IPS-NIHi11 (cell line): ENCODE data around the gene KDM2A.

Source experiments
- DNase-seq: peaks from one replicate; pipeline ENCODE4 v3.0.0; 2012; ENCODE audit warnings: mixed read lengths, low spot score

The KDM2A gene

DNA sequence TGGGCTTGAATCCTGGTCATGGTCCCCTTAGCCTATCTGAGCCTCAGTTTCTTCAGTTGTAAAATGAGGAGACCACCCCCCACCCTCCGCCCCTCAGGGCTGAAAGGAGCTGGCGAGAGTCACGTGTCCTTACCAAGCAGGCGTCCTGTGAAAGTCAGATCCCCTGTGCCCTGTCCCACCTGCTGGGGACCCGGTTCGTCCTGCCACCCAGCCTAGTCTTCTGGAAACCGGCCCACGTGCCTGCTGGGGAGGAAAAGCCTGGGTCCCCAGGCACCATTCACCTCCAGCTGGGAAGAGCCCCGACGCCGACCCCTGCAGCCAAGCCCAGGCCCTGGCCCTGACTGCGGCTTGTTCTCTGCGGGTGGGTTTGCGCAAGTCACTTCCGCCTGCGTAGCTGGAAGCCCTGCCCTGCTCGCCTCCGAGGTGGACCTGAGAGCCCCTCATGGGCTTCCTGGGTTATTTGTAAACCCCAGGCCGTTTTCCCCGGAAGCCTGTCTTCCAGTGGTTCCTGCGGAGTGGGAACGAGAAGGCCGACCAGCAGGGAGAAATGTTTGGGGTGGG lies 183.6 kb downstream of the KDM2A start:
- peak; percentile 69 for DNase-seq

DNA sequence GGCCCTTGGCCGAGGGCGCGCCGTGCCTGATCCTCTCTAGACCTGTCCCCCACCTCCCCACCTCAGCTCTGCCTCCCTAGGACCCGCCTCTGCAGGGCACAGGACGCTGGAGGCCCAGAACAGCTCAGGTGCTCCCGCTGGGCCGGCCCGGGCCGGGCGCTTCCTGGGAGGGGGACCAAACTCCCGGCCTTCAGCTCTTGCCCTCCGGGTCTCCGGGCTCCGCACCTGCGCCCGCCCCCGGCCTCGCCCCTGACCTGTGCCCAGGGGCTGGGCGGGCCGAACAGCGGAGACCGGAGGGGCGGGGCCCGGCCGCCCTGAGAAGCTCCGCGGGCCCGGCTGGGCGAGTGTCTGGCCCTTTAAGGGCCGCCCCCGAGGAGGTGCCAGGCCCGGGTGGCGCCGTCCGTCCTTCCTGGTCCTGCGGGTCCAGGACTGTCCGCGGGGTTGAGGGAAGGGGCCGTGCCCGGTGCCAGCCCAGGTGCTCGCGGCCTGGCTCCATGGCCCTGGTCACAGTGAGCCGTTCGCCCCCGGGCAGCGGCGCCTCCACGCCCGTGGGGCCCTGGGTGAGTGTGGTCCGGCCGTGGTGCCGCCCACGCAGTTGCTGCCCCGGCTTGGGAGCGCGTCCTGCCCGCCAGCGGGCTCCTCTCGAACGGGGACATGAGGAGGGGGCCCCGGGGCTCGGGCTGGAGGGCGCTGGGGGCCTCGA lies 184.2 kb downstream of the KDM2A start, which contains the start of gene SSH3:
Gene SSH3 (plus strand): TSS at position 399 of the 703 bp plus-strand sequence. CDS start 96 bp downstream, at position 495.
- peak; percentile 92 for DNase-seq

DNA sequence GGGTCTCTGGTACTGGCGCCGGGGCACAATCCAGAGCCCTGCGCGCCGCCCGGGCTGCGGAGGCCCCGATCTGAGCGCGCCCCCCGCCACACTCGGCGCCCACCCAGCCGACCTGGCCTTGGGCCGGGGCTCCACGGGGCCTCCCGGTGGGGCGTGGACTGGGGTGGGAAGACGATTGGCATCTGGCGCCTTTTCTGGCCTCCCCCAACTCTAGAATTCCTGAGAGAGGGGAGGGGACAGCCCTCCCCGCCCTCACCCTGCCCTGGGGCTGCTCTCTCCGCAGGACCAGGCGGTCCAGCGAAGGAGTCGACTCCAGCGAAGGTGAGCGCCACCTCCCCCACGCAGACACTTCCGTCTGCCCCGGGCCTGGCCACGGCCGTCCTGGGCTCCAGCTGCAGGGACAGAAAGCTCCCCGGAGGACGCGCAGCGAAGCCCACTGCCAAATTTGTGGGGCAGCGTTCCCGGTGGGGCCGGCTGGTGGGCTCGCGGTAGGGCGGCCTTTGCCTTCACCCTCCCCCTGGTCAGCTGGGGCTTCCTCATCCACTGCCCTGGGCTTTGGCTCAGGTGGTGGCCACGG lies 184.9 kb downstream of the KDM2A start:
- peak; percentile 69 for DNase-seq

GRCh38 chr11:67304511-67305113 lies 185.5 kb downstream of the KDM2A start:
- DNase-seq = no peak

DNA sequence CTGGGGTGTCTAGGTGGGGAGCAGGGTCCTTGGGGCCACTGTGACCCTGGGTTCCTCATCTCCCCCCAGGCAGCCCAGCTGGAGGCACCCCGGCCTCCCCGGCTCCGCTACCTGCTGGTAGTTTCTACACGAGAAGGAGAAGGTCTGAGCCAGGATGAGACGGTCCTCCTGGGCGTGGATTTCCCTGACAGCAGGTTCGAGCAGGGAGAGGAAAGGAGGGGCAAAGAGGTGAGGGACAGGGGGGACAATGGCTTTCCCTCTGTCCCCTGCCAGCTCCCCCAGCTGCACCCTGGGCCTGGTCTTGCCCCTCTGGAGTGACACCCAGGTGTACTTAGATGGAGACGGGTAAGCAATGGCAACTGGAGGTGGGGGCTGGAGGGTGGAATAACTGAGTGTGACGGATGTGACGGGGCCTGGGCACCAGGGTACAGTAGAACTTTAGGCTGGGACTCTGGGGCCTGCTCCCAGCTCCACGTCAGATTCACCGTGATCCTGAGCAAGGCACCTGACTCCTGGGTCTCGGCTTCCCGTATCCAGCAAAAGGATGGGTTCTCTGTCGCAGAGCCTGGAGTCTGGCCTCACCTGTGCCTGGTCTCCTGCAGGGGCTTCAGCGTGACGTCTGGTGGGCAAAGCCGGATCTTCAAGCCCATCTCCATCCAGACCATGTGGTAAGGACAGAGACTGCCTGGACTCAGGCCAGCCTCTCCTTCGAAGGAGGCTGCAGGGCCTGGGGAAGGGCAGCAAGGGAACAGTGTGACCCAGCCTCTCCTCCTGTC lies 187.9 kb downstream of the KDM2A start:
- no peak for DNase-seq

DNA sequence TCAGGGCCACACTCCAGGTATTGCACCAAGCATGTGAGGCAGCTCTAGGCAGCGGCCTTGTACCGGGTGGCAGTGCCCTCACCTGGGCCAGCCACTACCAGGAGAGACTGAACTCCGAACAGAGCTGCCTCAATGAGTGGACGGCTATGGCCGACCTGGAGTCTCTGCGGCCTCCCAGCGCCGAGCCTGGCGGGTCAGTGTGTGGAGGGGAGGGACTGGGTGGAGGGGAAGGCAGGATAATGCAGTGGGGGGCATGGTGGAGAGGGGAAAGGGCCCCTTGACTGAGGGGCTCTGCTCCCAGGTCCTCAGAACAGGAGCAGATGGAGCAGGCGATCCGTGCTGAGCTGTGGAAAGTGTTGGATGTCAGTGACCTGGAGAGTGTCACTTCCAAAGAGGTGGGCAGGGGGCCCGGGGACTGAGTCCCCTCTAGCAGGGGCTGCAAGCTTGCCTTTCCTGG lies 188.5 kb downstream of the KDM2A start:
- no peak for DNase-seq
